Measurements from ENCODE around the gene KIF26A.

- TF ChIP-seq CTCF (IDR thresholded peaks at IDR 0.05; ENCODE audit: insufficient read depth, low read depth, low read length) (no peak), EZH2 (IDR thresholded peaks at IDR 0.05; ENCODE audit: insufficient read depth, low read length) (no peak)
These were observed 9.1 kb downstream of the KIF26A start for GRCh38 chr14:104147346-104148125.

Measured in astrocyte (in vitro differentiated cells and primary cell).